ENCODE data around the gene ACCS.

The ACCS gene

DNA sequence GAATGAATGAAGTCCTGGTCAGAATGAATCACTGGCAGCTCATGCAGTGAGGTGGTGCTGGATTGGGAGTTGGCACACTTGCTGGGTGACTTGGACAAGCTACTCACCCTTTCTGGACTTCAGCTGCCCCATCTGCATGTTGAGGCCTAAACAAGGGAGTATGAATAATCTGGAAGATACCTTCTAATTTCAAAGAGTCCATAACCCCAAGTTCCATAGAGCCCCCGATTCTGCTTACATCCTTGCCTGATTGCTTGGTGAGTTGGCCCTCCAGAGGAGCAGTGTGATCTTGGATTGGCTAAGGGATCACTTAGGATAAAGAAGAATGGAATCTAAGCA lies 36.6 kb upstream of the ACCS start:
- no peak overlapping the region for H3K4me3 ChIP-seq (ENCODE audit: low read depth in 1 of 2, low read length in 2 of 2)
- H3K9ac ChIP-seq (ENCODE audit: low read depth in 1 of 2, low read length in 2 of 2), result no peak overlapping the region
- no peaks in the 10 kb centered on the region for H3K36me3 ChIP-seq (ENCODE audit: control insufficient read depth in 1 of 2, insufficient read depth in 2 of 2, low read length in 2 of 2)
- H3K27ac ChIP-seq (ENCODE audit: low read depth, low read length), result no peak overlapping the region
- no peaks in the 10 kb centered on the region for H3K4me1 ChIP-seq (ENCODE audit: control insufficient read depth in 1 of 2, insufficient read depth in 2 of 2, low read length in 2 of 2)
- peaks cover 0 to 8% of the 10 kb centered on the region in 2 donors for H3K9me3 ChIP-seq (ENCODE audit: control insufficient read depth in 1 of 2, low read length in 2 of 2)
- H3K27me3 ChIP-seq (ENCODE audit: control insufficient read depth in 1 of 2, insufficient read depth in 2 of 2, low read length in 2 of 2), result peaks cover 0 to 3% of the 10 kb centered on the region in 2 donors

DNA sequence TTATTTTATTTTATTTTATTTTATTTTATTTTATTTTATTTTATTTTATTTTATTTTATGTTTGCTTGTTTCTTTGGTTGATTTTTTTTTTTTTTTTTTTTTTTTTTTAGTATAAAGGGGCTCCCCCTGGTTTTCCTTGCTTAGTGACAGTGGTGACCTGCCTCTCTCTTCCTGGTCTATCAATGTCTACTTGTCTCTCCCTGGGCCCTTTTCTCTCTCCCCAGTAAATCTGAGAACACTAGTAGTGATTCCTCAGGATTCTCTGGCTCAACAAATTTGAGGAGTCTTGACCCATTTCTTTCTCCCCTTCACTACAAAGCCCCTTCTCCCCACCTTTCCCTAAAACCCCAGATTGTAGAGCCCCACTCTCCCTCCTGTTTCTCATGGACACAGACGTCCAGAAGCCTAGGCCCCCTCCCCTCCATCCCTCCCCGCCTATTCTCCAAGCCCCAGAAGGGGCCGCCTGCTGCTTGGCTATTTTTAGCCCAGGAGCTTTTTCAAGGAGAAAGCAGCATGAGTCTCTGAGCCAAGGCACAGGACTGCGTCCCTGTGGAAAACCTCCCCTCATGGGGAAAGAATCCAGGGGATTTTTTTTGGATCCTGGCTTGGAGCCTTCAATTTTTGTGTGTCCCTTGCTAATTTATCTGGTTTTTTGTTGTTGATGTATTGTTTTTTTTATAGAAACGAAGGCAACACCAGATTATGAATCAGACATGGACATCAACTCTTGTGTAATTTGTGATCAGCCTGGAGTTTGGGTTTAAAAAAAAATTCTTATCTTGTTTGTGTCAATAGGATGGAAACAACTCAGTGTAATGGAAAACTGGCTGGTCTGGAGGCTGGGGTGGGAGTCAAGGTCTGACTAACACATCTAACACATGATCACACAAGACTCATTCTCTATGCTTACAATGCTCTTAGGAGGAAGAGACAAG lies 35.8 kb upstream of the ACCS start:
- Histone ChIP-seq H3K27me3 (ENCODE audit: control insufficient read depth in 1 of 2, insufficient read depth in 2 of 2, low read length in 2 of 2) (peaks cover 0 to 3% of the 10 kb centered on the region in 2 donors), H3K9ac (ENCODE audit: low read depth in 1 of 2, low read length in 2 of 2) (peak overlapping the region in 1 of 2 donors; percentile 11), H3K36me3 (ENCODE audit: control insufficient read depth in 1 of 2, insufficient read depth in 2 of 2, low read length in 2 of 2) (no peaks in the 10 kb centered on the region), H3K4me1 (ENCODE audit: control insufficient read depth in 1 of 2, insufficient read depth in 2 of 2, low read length in 2 of 2) (no peaks in the 10 kb centered on the region), H3K4me3 (ENCODE audit: low read depth in 1 of 2, low read length in 2 of 2) (no peak overlapping the region), H3K27ac (ENCODE audit: low read depth, low read length) (peak overlapping the region; percentile 64), H3K9me3 (ENCODE audit: control insufficient read depth in 1 of 2, low read length in 2 of 2) (peaks cover 0 to 8% of the 10 kb centered on the region in 2 donors)

GRCh38 chr11:44030996-44031395 lies 35.1 kb upstream of the ACCS start:
- H3K9ac ChIP-seq (ENCODE audit: low read depth in 1 of 2, low read length in 2 of 2), result peak overlapping the region in 1 of 2 donors; percentile 11
- H3K9me3 ChIP-seq (ENCODE audit: control insufficient read depth in 1 of 2, low read length in 2 of 2), result peaks cover 0 to 2% of the 10 kb centered on the region in 2 donors
- no peaks in the 10 kb centered on the region for H3K4me1 ChIP-seq (ENCODE audit: control insufficient read depth in 1 of 2, insufficient read depth in 2 of 2, low read length in 2 of 2)
- peaks cover 0 to 3% of the 10 kb centered on the region in 2 donors for H3K27me3 ChIP-seq (ENCODE audit: control insufficient read depth in 1 of 2, insufficient read depth in 2 of 2, low read length in 2 of 2)
- no peaks in the 10 kb centered on the region for H3K36me3 ChIP-seq (ENCODE audit: control insufficient read depth in 1 of 2, insufficient read depth in 2 of 2, low read length in 2 of 2)
- peak overlapping the region; percentile 64 for H3K27ac ChIP-seq (ENCODE audit: low read depth, low read length)
- H3K4me3 ChIP-seq (ENCODE audit: low read depth in 1 of 2, low read length in 2 of 2), result no peak overlapping the region

DNA sequence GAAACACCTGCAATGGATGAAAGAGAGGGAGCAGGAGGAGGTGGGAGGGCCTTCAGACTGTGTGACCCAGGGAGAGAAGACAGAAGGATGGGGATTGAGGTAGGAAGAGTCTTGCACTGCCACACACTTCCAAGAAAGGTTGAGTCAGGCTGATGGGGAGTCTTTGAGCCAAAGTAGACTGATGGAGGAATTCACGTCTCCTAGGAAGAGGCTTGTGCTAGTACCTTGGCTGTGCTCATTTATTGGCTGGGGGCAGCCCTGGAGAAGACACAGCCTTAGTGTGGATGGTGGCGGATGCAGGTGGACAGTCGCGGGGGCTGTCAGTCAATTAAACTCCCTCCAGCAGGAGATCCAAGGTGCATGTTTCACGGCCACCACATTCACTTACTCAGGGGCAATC lies 34.5 kb upstream of the ACCS start:
- no peaks in the 10 kb centered on the region for H3K36me3 ChIP-seq (ENCODE audit: control insufficient read depth in 1 of 2, insufficient read depth in 2 of 2, low read length in 2 of 2)
- H3K9me3 ChIP-seq (ENCODE audit: control insufficient read depth in 1 of 2, low read length in 2 of 2), result no peaks in the 10 kb centered on the region
- H3K27ac ChIP-seq (ENCODE audit: low read depth, low read length), result no peak overlapping the region
- H3K9ac ChIP-seq (ENCODE audit: low read depth in 1 of 2, low read length in 2 of 2), result no peak overlapping the region
- H3K4me1 ChIP-seq (ENCODE audit: control insufficient read depth in 1 of 2, insufficient read depth in 2 of 2, low read length in 2 of 2), result no peaks in the 10 kb centered on the region
- no peak overlapping the region for H3K4me3 ChIP-seq (ENCODE audit: low read depth in 1 of 2, low read length in 2 of 2)
- peaks cover 0 to 3% of the 10 kb centered on the region in 2 donors for H3K27me3 ChIP-seq (ENCODE audit: control insufficient read depth in 1 of 2, insufficient read depth in 2 of 2, low read length in 2 of 2)

DNA sequence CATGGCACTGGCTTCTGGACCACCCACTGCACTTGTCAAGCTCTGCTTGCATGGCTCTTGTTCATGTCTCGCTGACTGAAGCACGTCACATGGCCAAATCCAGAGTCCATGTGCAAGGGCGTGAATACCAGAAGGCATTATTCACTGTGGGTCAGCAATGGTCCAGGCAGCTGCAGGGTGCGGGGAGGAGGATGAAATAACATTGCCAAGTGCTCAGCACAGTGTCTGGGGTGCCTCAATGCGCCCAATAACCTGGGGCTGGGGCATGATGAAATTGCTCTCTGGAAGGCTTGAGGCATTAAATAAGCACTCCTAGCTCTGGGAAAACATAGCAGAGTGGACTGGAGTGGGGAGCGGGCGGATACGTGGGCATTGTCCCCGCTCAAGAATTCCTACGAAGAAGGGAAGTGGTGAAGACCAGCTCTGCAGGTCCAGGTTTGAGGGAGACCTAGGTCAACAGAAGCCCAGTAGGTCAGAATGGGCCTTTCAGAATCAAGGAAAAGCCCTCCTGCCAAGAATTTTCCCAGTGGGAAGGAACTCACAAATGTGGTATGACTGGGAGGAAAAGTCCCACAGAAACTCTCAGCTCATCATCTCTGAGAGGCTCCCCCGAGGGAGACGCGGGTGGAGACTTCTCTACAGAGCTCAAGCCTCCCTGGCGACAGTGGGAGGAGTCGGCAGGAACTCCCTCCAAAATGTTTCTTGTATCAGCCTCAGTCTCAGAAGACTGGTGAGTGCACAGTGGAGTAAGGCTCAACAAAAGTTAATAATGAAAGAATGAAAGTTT lies 33.6 kb upstream of the ACCS start:
- no peaks in the 10 kb centered on the region for H3K36me3 ChIP-seq (ENCODE audit: control insufficient read depth in 1 of 2, insufficient read depth in 2 of 2, low read length in 2 of 2)
- H3K4me3 ChIP-seq (ENCODE audit: low read depth in 1 of 2, low read length in 2 of 2), result no peak overlapping the region
- H3K27ac ChIP-seq (ENCODE audit: low read depth, low read length), result no peak overlapping the region
- peaks cover 0 to 3% of the 10 kb centered on the region in 2 donors for H3K27me3 ChIP-seq (ENCODE audit: control insufficient read depth in 1 of 2, insufficient read depth in 2 of 2, low read length in 2 of 2)
- no peak overlapping the region for H3K9ac ChIP-seq (ENCODE audit: low read depth in 1 of 2, low read length in 2 of 2)
- no peaks in the 10 kb centered on the region for H3K9me3 ChIP-seq (ENCODE audit: control insufficient read depth in 1 of 2, low read length in 2 of 2)
- no peaks in the 10 kb centered on the region for H3K4me1 ChIP-seq (ENCODE audit: control insufficient read depth in 1 of 2, insufficient read depth in 2 of 2, low read length in 2 of 2)

- H3K4me1 ChIP-seq (ENCODE audit: control insufficient read depth in 1 of 2, insufficient read depth in 2 of 2, low read length in 2 of 2), result no peaks in the 10 kb centered on the region
- H3K27ac ChIP-seq (ENCODE audit: low read depth, low read length), result no peak overlapping the region
- peaks cover 0 to 3% of the 10 kb centered on the region in 2 donors for H3K27me3 ChIP-seq (ENCODE audit: control insufficient read depth in 1 of 2, insufficient read depth in 2 of 2, low read length in 2 of 2)
- H3K36me3 ChIP-seq (ENCODE audit: control insufficient read depth in 1 of 2, insufficient read depth in 2 of 2, low read length in 2 of 2), result no peaks in the 10 kb centered on the region
- H3K4me3 ChIP-seq (ENCODE audit: low read depth in 1 of 2, low read length in 2 of 2), result no peak overlapping the region
- H3K9me3 ChIP-seq (ENCODE audit: control insufficient read depth in 1 of 2, low read length in 2 of 2), result no peaks in the 10 kb centered on the region
- H3K9ac ChIP-seq (ENCODE audit: low read depth in 1 of 2, low read length in 2 of 2), result no peak overlapping the region
Measured at GRCh38 chr11:44033411-44033850, 32.6 kb upstream of the ACCS start.

DNA sequence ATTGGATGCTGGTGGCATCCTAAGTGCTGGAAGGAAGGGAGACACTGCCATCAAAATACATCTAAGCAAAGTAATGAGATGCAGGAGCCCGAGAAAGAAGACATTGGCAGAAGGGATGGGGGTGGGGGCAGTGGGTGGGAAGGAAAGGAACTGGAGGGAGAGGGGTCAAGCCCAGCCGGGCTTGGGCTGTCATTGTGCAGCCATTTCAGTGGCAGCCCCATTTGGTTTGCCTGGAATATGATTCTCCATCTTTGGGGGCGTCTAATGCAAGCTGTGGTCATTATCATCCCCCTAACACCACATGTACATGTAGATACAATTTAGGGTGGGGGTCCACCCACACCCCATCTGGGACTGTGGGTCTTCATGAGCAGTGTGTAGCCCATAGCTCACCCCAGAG lies 32.2 kb upstream of the ACCS start:
- Histone ChIP-seq H3K27ac (ENCODE audit: low read depth, low read length) (no peak overlapping the region), H3K4me1 (ENCODE audit: control insufficient read depth in 1 of 2, insufficient read depth in 2 of 2, low read length in 2 of 2) (no peaks in the 10 kb centered on the region), H3K9me3 (ENCODE audit: control insufficient read depth in 1 of 2, low read length in 2 of 2) (no peaks in the 10 kb centered on the region), H3K4me3 (ENCODE audit: low read depth in 1 of 2, low read length in 2 of 2) (no peak overlapping the region), H3K36me3 (ENCODE audit: control insufficient read depth in 1 of 2, insufficient read depth in 2 of 2, low read length in 2 of 2) (no peaks in the 10 kb centered on the region), H3K9ac (ENCODE audit: low read depth in 1 of 2, low read length in 2 of 2) (no peak overlapping the region), H3K27me3 (ENCODE audit: control insufficient read depth in 1 of 2, insufficient read depth in 2 of 2, low read length in 2 of 2) (peaks cover 0 to 3% of the 10 kb centered on the region in 2 donors)

DNA sequence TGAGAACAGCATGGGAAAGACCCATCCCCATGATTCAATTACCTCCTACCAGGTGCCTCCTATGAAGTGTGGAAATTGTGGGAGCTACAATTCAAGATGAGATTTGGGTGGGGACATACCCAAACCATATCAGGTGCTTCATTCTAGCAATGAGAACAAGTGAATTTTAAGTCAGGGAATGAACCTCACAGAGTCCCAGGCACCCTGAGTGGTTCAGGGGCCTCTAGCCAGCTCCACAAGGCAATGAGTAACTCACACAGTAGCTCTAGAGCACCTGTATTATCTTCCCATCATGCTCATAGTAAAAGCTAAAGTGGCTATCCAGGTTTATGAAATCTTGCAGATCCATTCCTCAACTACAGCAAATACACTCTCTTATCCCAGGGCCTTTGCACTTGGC lies 31.4 kb upstream of the ACCS start:
- H3K9me3 ChIP-seq (ENCODE audit: control insufficient read depth in 1 of 2, low read length in 2 of 2), result no peaks in the 10 kb centered on the region
- H3K27ac ChIP-seq (ENCODE audit: low read depth, low read length), result no peak overlapping the region
- H3K4me1 ChIP-seq (ENCODE audit: control insufficient read depth in 1 of 2, insufficient read depth in 2 of 2, low read length in 2 of 2), result no peaks in the 10 kb centered on the region
- no peak overlapping the region for H3K4me3 ChIP-seq (ENCODE audit: low read depth in 1 of 2, low read length in 2 of 2)
- no peak overlapping the region for H3K9ac ChIP-seq (ENCODE audit: low read depth in 1 of 2, low read length in 2 of 2)
- no peaks in the 10 kb centered on the region for H3K27me3 ChIP-seq (ENCODE audit: control insufficient read depth in 1 of 2, insufficient read depth in 2 of 2, low read length in 2 of 2)
- H3K36me3 ChIP-seq (ENCODE audit: control insufficient read depth in 1 of 2, insufficient read depth in 2 of 2, low read length in 2 of 2), result no peaks in the 10 kb centered on the region

DNA sequence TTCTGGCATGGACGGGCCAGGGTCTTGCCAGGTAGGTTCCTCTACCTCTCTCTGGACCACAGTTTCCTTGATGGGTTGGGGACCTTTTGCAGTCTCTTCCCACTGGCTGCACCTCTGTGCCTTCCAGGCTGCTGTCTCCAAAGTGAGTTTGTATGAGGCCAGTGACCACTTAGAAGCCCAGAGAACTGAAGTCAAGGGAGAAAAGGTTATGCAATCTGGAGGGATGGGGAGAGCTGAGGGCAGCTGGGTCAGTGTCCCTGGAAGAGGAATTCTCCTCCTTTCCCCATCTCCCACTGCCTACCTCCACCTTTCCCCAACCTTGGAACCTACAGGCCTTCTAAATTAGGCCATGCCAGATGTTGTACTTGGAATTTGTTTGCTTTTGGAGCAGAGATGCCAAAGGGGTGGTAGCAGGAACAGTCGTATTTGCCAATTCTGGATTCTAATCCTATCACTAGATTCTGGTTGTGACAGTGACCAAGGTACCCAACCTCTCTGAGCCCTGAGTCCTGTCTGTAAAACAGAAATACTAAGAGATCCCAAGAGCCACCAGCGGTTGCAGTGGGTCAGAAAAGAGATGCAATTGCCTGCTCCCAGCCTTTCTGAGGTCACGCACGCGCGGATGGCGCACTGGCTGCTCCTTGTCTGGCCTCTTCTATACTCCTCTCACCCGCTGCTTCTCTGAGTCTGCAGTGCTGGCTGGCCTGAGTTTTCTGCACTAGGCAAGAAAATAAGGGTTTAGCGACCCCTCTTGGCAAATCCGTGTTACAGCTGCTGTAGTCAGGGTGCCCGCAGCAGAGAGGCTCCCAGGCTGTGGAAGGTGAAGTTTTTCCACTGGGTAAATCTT lies 29.0 kb upstream of the ACCS start:
- Histone ChIP-seq H3K4me3 (ENCODE audit: low read depth in 1 of 2, low read length in 2 of 2) (no peak overlapping the region), H3K4me1 (ENCODE audit: control insufficient read depth in 1 of 2, insufficient read depth in 2 of 2, low read length in 2 of 2) (no peaks in the 10 kb centered on the region), H3K9ac (ENCODE audit: low read depth in 1 of 2, low read length in 2 of 2) (no peak overlapping the region), H3K27me3 (ENCODE audit: control insufficient read depth in 1 of 2, insufficient read depth in 2 of 2, low read length in 2 of 2) (no peaks in the 10 kb centered on the region), H3K9me3 (ENCODE audit: control insufficient read depth in 1 of 2, low read length in 2 of 2) (no peaks in the 10 kb centered on the region), H3K36me3 (ENCODE audit: control insufficient read depth in 1 of 2, insufficient read depth in 2 of 2, low read length in 2 of 2) (no peaks in the 10 kb centered on the region), H3K27ac (ENCODE audit: low read depth, low read length) (no peak overlapping the region)

Measured in duodenal mucosa (tissue), 2 donors.